ENCODE data around the gene KCNG4.
"Not testable (repeated sequence)": the region's sequence is repeated elsewhere in the genome, so short reads cannot be mapped to it uniquely, and the experiment has no call there.

The KCNG4 gene

GRCh38 chr16:84204551-84204950 lies 35.3 kb downstream of the KCNG4 start:
- DNase-seq = not testable (repeated sequence)

- DNase-seq = no peak
Measured at GRCh38 chr16:84199861-84200260, 40.0 kb downstream of the KCNG4 start.

DNA sequence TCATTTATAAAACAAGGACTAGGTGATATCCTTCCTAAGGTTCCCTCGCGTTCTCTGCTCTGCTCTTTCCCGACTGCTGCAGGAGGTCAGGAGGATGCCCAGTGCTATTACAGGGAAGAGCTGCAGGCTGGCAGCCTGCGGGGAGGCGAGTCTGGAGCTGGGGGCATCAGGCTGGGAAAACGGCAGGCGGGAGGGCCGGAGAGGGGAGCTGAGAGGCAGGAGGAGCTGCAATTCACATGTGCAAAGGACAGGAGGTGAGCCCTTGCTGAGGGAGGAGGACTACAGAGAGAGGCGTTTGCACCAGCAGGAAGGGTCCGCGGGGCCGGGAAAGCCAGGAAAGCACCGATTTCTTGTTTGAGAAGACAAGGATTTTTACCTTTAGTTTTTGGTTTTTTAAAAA lies 40.7 kb downstream of the KCNG4 start:
- DNase-seq = no peak

DNA sequence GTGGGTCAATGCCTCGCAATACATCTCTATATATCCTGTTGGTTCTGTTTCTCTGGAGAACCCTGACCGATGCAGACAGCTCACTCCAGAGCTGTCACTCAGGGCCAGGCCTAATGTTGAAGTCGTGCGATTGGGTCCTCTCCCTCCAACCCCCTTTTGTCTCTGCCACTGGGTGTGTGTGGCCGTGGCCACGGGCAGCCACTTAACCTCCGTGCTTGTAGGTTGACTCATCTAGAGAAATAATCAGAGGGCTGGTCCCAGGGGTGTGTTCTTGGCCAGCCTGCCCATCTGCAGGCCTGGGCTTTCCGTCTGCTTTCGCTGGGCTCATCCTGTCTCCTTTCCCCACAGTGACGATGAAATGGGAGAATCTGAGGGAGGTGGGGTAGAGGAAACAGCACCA lies 41.4 kb downstream of the KCNG4 start:
- DNase-seq = no peak

DNA sequence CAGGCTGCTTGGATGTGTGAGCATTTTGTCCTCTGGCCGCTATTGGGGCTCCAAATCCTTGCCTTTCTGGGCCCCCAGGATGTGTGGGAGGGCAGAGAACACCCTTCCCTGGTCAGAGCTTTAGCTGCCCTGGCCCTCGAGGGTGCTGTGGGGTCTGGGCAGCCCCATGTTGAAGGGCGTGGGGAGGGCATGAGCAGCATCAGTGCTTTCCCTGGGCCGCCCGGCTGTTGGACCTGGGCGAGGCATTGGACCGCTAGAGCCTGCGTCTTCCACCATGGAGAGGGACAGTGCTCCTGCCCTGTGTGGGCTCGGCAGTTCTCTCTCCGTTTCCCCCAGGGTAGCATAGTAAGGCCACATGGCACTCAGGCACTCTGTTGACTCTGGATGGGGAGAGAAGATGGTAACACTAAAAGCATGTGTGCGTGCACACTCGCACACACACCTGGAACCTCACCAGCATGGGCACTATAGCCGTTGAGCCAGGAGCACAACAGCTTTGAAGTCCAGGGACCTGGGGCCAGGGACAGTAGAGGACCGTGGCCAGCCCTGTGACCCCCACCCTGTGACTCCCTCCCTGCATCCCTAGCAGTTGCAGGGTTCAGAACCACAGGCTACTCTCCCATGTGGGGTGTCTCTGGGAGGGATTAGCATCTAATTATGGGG lies 42.2 kb downstream of the KCNG4 start:
- no peak for DNase-seq

DNA sequence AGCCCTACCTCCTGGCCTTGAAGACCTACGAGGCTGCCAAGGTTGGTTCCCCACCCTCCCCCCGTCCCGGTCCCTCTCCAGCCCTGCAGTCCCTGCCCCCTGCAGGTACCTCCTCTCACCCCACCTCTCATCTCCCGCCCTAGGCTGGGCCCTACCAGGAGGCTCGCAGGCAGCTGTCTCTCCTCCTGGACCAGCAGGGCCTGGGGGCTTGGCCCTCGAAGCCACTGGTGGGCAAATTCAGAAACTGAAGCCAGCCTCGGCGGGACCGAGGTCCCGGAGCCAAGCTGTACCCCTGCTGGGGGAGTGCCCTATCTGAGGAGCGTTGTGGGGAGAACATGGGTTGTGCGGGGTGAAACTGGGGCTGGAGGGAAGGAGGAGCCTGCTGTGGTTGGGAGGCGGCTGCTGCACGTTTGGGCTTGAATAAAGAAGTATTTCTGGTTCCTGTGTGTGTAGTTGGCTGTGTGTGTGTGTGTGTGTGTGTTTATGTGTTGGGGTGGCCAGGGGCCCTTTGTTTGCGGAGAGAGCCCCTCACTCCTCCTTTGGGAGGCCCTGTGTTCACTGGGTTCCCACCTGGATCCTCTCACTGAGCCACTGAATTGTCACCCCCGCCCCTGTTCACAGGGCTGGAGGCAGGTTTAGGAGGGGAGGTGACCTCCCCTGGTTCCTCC lies 43.0 kb downstream of the KCNG4 start:
- no peak for DNase-seq

DNA sequence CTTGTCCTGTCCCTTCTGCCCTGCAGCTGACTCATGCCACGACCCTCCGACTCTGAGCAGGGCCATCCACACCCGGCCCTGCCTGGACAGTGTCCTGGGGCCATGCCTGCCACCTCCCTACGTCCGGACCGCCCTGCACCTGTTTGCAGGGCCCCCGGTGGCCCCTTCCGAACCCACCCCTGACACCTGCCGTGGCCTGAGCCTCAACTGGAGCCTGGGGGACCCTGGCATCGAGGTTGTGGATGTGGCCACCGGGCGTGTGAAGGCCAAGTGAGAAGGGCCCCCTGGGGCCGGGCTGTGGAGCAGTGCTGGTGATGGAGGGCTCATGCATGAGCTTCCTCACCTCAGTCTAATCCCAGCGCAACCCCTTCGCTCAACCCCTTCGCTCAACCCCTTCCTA lies 43.7 kb downstream of the KCNG4 start:
- DNase-seq = no peak

DNA sequence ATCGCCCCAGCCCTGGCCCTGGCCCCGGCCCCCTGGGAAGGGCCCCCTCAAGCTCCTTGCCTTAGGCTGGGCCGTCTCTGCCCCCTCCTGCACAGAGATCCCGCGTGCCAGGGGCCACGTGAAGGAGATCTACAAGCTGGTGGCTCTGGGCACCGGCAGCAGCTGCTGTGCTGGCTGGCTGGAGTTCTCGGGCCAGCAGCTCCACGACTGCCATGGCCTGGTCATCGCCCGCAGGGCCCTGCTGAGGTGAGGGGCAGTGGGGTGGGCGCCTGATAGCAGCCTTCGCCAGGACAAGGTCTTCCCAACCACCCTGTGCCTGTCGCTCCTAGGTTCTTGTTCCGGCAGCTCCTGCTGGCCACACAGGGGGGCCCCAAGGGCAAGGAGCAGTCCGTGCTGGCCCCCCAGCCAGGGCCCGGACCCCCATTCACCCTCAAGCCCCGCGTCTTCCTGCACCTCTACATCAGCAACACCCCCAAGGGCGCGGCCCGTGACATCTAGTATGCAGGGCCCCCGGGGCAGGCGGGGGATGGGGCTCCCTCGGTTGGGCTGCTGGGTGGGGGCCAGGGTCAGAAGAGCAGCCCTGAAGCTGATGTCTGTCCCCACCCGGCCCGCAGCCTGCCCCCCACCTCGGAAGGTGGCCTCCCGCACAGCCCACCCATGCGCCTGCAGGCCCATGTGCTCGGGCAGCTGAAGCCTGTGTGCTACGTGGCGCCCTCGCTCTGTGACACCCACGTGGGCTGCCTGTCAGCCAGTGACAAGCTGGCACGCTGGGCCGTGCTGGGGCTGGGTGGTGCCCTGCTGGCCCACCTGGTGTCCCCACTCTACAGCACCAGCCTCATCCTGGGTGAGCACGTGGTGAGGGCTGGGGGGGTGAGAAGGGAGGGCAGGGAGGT lies 44.4 kb downstream of the KCNG4 start:
- DNase-seq = no peak

DNA sequence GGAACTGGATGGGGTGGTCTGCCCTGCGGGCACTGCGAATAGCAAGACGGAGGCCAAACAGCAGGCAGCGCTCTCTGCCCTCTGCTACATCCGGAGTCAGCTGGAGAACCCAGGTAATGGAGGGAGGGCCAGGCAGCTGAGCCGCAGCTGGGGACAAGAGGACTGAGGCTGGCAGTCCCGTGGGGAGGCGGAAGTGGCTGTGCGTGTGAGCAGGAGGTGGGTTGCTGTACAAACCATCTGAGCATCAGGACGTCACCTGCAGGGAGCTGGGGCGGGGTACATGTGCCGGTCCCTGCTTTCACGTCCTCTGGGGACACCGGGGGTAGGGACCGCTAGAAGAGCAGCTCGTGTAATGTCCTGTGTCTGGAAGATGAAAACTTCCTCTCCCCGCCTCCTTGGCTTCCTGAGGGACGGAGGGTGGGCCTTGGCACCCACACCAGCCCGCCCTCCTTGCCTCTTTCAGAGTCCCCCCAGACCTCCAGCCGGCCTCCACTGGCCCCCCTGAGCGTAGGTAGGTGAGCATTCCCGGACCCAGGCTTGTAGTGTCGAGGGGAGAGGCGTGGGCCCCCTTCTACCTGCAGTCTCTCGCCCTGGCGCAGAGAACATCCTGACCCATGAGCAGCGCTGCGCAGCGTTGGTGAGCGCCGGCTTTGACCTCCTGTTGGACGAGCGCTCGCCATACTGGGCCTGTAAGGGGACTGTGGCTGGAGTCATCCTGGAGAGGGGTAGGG lies 45.2 kb downstream of the KCNG4 start:
- DNase-seq = peak; percentile 48

- no peak for DNase-seq
Measured at GRCh38 chr16:84194018-84194417, 45.8 kb downstream of the KCNG4 start.

GRCh38 chr16:84193480-84193879 lies 46.3 kb downstream of the KCNG4 start:
- DNase-seq = no peak

DNA sequence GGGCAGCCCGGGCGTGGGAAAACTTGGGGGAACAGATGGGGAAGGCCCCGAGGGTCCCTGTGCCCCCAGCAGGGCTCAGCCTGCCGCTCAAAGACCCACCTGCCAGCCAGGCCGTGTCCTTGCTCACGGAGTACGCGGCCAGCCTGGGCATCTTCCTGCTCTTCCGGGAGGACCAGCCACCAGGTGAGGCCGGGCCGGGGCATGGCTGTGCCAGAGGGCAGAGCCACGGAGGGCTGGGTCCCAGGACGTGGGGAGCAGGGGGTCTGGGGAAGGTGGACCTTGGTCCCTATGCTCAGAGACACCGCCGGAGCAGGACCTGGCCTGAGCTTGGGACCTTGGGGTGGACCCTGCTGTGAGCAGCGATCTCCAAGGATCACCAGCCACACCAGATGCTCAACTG lies 48.3 kb downstream of the KCNG4 start:
- no peak for DNase-seq

GRCh38 chr16:84190731-84191388 lies 49.0 kb downstream of the KCNG4 start, which contains the start of gene ADAD2:
Gene ADAD2, plus strand, starts transcription at chr16:84191157. Its CDS starts 74 bp downstream, at chr16:84191231.
- no peak for DNase-seq

DNA sequence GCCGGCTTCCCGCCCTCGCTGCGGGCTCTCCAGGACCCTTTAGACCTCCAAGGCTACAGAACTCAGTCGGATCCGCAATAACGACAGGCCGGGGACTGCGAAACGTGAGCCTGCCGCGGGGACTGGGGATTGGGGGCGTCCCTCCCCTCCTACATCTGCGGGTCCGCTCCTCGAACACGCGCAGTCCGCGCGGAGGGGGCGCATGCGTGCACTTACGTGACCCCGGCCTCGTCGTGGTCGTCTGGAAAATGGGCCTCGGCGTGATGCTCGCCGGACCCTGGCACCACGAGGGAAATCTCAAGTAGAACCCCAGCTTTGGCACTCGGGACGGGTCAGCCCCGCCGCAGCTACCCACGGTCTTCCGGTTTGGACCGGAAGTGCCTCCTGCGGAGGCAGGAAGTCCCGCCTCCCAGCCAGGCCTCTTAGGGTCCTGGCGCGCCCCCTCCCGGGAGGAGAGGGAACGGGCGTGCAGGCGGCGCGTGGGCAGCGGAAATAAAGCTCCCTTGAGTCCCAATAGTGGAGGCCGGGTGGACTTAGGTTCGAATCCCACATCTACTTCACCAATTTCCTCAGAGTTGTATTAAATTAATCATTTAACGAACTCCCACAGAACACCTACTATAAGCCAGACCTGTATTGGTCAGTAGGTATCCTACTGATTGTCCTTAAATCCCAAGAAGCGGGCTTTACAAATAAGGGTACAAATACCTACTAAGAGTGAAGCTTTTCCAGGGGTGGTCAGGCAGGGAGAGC lies 53.0 kb downstream of the KCNG4 start, which contains the start of gene TAF1C:
Gene TAF1C, minus strand, starts transcription at position 373 of the 753 bp plus-strand sequence. CDS start 2,069 bp downstream, outside the sequence.
- DNase-seq = peak; percentile 95

GRCh38 chr16:84184775-84185174 lies 55.0 kb downstream of the KCNG4 start:
- DNase-seq = no peak

DNA sequence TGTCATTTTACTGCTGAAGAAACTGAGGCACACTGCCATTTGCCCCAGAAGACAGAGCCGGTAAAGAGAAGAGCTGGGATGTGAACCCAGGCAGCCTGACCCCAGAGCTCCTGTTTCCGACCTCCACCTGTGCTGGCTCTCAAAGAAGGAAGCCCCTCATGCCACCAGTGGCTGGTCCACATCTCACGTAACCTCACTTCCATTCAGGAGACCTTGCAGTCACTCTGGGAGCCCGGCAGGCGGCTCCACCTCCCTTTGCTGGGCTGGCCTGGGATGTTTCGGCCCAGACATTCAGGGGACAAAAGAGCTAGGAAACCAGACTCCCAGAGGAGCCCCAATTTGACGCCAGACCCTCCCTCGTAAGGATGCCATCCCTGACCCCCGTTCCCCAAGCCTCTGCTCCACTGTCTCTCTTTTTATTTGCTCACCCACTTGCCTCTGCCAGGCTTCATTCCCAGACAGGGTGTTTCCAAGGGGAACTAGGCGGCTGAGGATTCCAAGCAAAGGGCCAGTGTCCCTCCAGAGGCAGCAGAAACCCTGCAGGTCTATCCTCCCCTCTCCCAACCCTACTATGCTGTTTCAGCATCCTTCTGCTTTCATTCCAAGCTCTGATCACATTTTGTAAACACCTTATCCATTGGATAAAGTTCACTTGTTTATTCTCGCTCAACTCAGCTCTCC lies 55.8 kb downstream of the KCNG4 start:
- no peak for DNase-seq

DNA sequence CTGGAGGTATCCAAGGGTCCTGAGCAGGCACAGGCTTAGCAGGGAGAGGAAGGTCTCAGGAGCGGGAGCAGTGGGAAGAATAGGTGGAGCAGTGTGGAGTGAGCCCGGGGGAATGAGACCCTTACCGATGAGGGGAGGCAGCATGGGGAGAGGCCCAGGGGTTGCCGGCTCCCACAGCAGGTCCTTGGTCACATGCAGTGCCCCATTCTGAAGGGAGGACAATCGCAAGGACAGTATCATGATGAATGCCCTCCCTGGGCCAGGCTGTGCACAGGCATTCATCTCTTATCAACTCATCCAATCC lies 56.3 kb downstream of the KCNG4 start:
- DNase-seq = no peak

GRCh38 chr16:84182680-84183571 lies 56.9 kb downstream of the KCNG4 start:
- no peak for DNase-seq

DNA sequence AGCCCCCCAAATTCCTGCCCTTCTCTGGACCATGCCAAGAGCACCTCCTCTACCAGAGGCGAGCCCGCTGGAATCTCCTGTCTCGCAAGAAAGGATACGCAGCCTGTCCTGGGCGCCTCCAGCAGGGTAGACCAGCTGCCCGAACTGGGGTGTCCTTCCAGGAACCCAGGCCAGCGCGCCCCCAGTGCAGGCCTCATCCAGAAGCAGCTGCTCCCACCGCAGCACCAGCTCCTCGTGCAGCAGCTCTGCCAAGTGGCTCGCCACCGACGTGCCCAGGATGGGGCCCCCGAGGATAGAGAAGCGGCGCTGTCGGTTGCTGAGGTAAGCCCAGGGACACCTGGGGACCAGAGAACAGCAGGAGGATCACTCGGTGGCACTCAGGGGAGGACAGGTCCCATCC lies 57.7 kb downstream of the KCNG4 start:
- no peak for DNase-seq
